ENCODE data around the gene LRRC25. TPM values are rescaled to one million over a fixed set of nuclear protein-coding genes. Genes with fewer than 3 reads are reported as not detected.

Gene LRRC25
- polyA plus RNA-seq, 1 donor from 2014 or later = not detected

GRCh38 chr19:18373892-18374629 lies 23.4 kb downstream of the LRRC25 start:
- Histone ChIP-seq H3K4me2 (ENCODE audit: low read length) (no peak overlapping the region), H3K36me3 (ENCODE audit: insufficient read depth, low read length) (no peaks in the 10 kb centered on the region), H3K4me3 (ENCODE audit: low read length) (no peak overlapping the region), H3F3A (ENCODE audit: insufficient read depth, low read length, poor library complexity, severe bottlenecking) (no peaks in the 10 kb centered on the region), H4K20me1 (ENCODE audit: insufficient read depth) (no peaks in the 10 kb centered on the region), H3K27ac (ENCODE audit: low read length) (no peak overlapping the region), H3K9me2 (ENCODE audit: insufficient read depth, low read length) (no peaks in the 10 kb centered on the region), H3K79me2 (replicated peaks; ENCODE audit: insufficient read depth, low read length) (no peaks in the 10 kb centered on the region), H3K9ac (ENCODE audit: low read length) (no peak overlapping the region), H2AFZ (ENCODE audit: low read depth, low read length) (no peak overlapping the region), H3K9me3 (ENCODE audit: low read length) (no peaks in the 10 kb centered on the region), H3K27me3 (ENCODE audit: insufficient read depth, low read depth, low read length) (no peaks in the 10 kb centered on the region)
- TF ChIP-seq MXI1 (conservative IDR thresholded peaks at IDR 0.05; ENCODE audit: poor library complexity, severe bottlenecking) (no peak), SMC3 (conservative IDR thresholded peaks at IDR 0.05; ENCODE audit: poor library complexity) (no peak), REST (IDR thresholded peaks at IDR 0.05; ENCODE audit: borderline replicate concordance) (no peak), POLR2AphosphoS5 (IDR thresholded peaks at IDR 0.05) (no peak), TAF1 (IDR thresholded peaks at IDR 0.05; ENCODE audit: low read depth) (no peak), RAD21 (conservative IDR thresholded peaks at IDR 0.05) (no peak), EP300 (conservative IDR thresholded peaks at IDR 0.05; ENCODE audit: poor library complexity, severe bottlenecking) (no peak)

GRCh38 chr19:18373407-18373891 lies 24.0 kb downstream of the LRRC25 start:
- Histone ChIP-seq H3K9me3 (ENCODE audit: low read length) (no peaks in the 10 kb centered on the region), H3K4me3 (ENCODE audit: low read length) (no peak overlapping the region), H3K4me2 (ENCODE audit: low read length) (no peak overlapping the region), H3K27ac (ENCODE audit: low read length) (no peak overlapping the region), H3K36me3 (ENCODE audit: insufficient read depth, low read length) (no peaks in the 10 kb centered on the region), H3F3A (ENCODE audit: insufficient read depth, low read length, poor library complexity, severe bottlenecking) (no peaks in the 10 kb centered on the region), H4K20me1 (ENCODE audit: insufficient read depth) (no peaks in the 10 kb centered on the region), H3K9me2 (ENCODE audit: insufficient read depth, low read length) (no peaks in the 10 kb centered on the region), H2AFZ (ENCODE audit: low read depth, low read length) (no peak overlapping the region), H3K9ac (ENCODE audit: low read length) (no peak overlapping the region), H3K79me2 (replicated peaks; ENCODE audit: insufficient read depth, low read length) (no peaks in the 10 kb centered on the region), H3K27me3 (ENCODE audit: insufficient read depth, low read depth, low read length) (no peaks in the 10 kb centered on the region)
- TF ChIP-seq EZH2 (IDR thresholded peaks at IDR 0.05; ENCODE audit: borderline replicate concordance, insufficient read depth, low read length, poor library complexity, severe bottlenecking) = no peak

- Histone ChIP-seq H3K9me3 (ENCODE audit: low read length) (no peaks in the 10 kb centered on the region), H3K36me3 (ENCODE audit: insufficient read depth, low read length) (no peaks in the 10 kb centered on the region), H3K27ac (ENCODE audit: low read length) (no peak overlapping the region), H3K9me2 (ENCODE audit: insufficient read depth, low read length) (no peaks in the 10 kb centered on the region), H4K20me1 (ENCODE audit: insufficient read depth) (no peaks in the 10 kb centered on the region), H3K4me3 (ENCODE audit: low read length) (no peak overlapping the region), H3K4me2 (ENCODE audit: low read length) (no peak overlapping the region), H3F3A (ENCODE audit: insufficient read depth, low read length, poor library complexity, severe bottlenecking) (no peaks in the 10 kb centered on the region), H3K79me2 (replicated peaks; ENCODE audit: insufficient read depth, low read length) (no peaks in the 10 kb centered on the region), H2AFZ (ENCODE audit: low read depth, low read length) (no peak overlapping the region), H3K9ac (ENCODE audit: low read length) (no peak overlapping the region), H3K27me3 (ENCODE audit: insufficient read depth, low read depth, low read length) (no peaks in the 10 kb centered on the region)
- TF ChIP-seq POLR2AphosphoS5 (IDR thresholded peaks at IDR 0.05) (no peak), REST (IDR thresholded peaks at IDR 0.05; ENCODE audit: borderline replicate concordance) (no peak), TAF1 (IDR thresholded peaks at IDR 0.05; ENCODE audit: low read depth) (no peak), SMC3 (conservative IDR thresholded peaks at IDR 0.05; ENCODE audit: poor library complexity) (no peak), RAD21 (conservative IDR thresholded peaks at IDR 0.05) (no peak), EZH2 (IDR thresholded peaks at IDR 0.05; ENCODE audit: borderline replicate concordance, insufficient read depth, low read length, poor library complexity, severe bottlenecking) (no peak), CTCF (IDR thresholded peaks at IDR 0.05; ENCODE audit: poor library complexity, severe bottlenecking) (no peak), MXI1 (conservative IDR thresholded peaks at IDR 0.05; ENCODE audit: poor library complexity, severe bottlenecking) (no peak), EP300 (conservative IDR thresholded peaks at IDR 0.05; ENCODE audit: poor library complexity, severe bottlenecking) (no peak)
These were observed 28.8 kb downstream of the LRRC25 start for GRCh38 chr19:18368504-18369222.

All from neural cell (in vitro differentiated cells).